H9 (cell line): ENCODE results near the gene KCNIP1. TPM values are rescaled to one million over a fixed set of nuclear protein-coding genes. Genes with fewer than 3 reads are reported as not detected.
"Not testable (repeated sequence)": the region's sequence is repeated elsewhere in the genome, so short reads cannot be mapped to it uniquely, and the experiment has no call there.

ENCODE experiments used
- DNase-seq: peaks from one replicate; pipeline ENCODE4 v3.0.0-alpha.2; 2017
- H2AFZ ChIP-seq: one replicate; pipeline ENCODE4 v1.6.1; 2013; ENCODE audit warnings: mild to moderate bottlenecking, low read length, control low read depth, moderate library complexity
- H2AK5ac ChIP-seq: 2 replicates; pipeline ENCODE4 v1.6.1; 2013; ENCODE audit warnings: low read length, control low read depth, mixed read lengths; ENCODE audit not compliant: insufficient read length
- H2BK120ac ChIP-seq: one replicate; pipeline ENCODE4 v1.6.1; 2013; ENCODE audit warnings: low read depth, mild to moderate bottlenecking, low read length, control low read depth, inconsistent platforms; ENCODE audit not compliant: poor library complexity, severe bottlenecking
- H2BK12ac ChIP-seq: 2 replicates; pipeline ENCODE4 v1.6.1; 2013; ENCODE audit warnings: low read length, control low read depth, mixed read lengths, low read depth; ENCODE audit not compliant: insufficient read length
- H2BK15ac ChIP-seq: 2 replicates; pipeline ENCODE4 v1.6.1; 2013; ENCODE audit warnings: low read depth, low read length, control low read depth
- H2BK20ac ChIP-seq: one replicate; pipeline ENCODE4 v1.6.1; 2013; ENCODE audit warnings: low read depth, mild to moderate bottlenecking, low read length, control low read depth, inconsistent platforms; ENCODE audit not compliant: poor library complexity, severe bottlenecking
- H2BK5ac ChIP-seq: 2 replicates; pipeline ENCODE4 v1.6.1; 2013; ENCODE audit warnings: low read length, control low read depth, mixed read lengths; ENCODE audit not compliant: insufficient read length
- H3K14ac ChIP-seq: 2 replicates; pipeline ENCODE4 v1.6.1; 2013; ENCODE audit warnings: low read length, control low read depth; ENCODE audit not compliant: insufficient read depth
- H3K18ac ChIP-seq: 2 replicates; pipeline ENCODE4 v1.6.1; 2013; ENCODE audit warnings: low read depth, mild to moderate bottlenecking, mixed read lengths, low read length, control low read depth; ENCODE audit not compliant: insufficient read length
- H3K23ac ChIP-seq: 2 replicates; pipeline ENCODE4 v1.6.1; 2013; ENCODE audit warnings: low read length, control low read depth, mixed read lengths, low read depth; ENCODE audit not compliant: insufficient read length
- H3K23me2 ChIP-seq: 2 replicates; pipeline ENCODE4 v1.6.1; 2013; ENCODE audit warnings: low read depth, mild to moderate bottlenecking, mixed read lengths, low read length, control low read depth; ENCODE audit not compliant: insufficient read length, poor library complexity, severe bottlenecking
- H3K27ac ChIP-seq: 2 replicates; pipeline ENCODE4 v1.5.1; 2013; ENCODE audit warnings: low read length, control low read depth, mixed read lengths, low read depth; ENCODE audit not compliant: insufficient read length
- H3K27me3 ChIP-seq: 2 replicates; pipeline ENCODE4 v1.6.1; 2013; ENCODE audit warnings: low read length, control low read depth, inconsistent platforms; ENCODE audit not compliant: insufficient read depth
- H3K4ac ChIP-seq: 2 replicates; pipeline ENCODE4 v1.6.1; 2013; ENCODE audit warnings: low read depth, mild to moderate bottlenecking, control low read depth, inconsistent platforms, low read length, moderate library complexity
- H3K4me1 ChIP-seq: 2 replicates; pipeline ENCODE4 v1.6.1; 2013; ENCODE audit warnings: low read length, control low read depth, inconsistent platforms; ENCODE audit not compliant: insufficient read depth
- H3K4me2 ChIP-seq: 2 replicates; pipeline ENCODE4 v1.6.1; 2013; ENCODE audit warnings: low read length, control low read depth, mixed read lengths; ENCODE audit not compliant: insufficient read length, insufficient read depth
- H3K56ac ChIP-seq: 2 replicates; pipeline ENCODE4 v1.6.1; 2013; ENCODE audit warnings: low read depth, mild to moderate bottlenecking, mixed read lengths, low read length, control low read depth; ENCODE audit not compliant: insufficient read length
- H3K79me1 ChIP-seq: 2 replicates; pipeline ENCODE4 v1.6.1; 2013; ENCODE audit warnings: low read depth, mild to moderate bottlenecking, moderate library complexity, low read length, control low read depth, inconsistent platforms; ENCODE audit not compliant: insufficient read depth, poor library complexity, severe bottlenecking
- H3K79me2 ChIP-seq: 2 replicates; pipeline ENCODE4 v1.6.1; 2013; ENCODE audit warnings: low read length, control low read depth, inconsistent platforms; ENCODE audit not compliant: insufficient read depth
- H3K9ac ChIP-seq: 2 replicates; pipeline ENCODE4 v1.6.1; 2013; ENCODE audit warnings: low read length, control low read depth, mixed read lengths; ENCODE audit not compliant: insufficient read length; ENCODE audit errors: extremely low read depth
- H3K9me3 ChIP-seq: one replicate; pipeline ENCODE4 v1.6.1; 2013; ENCODE audit warnings: low read depth, low read length, inconsistent platforms; ENCODE audit not compliant: control insufficient read depth
- H3T11ph ChIP-seq: one replicate; pipeline ENCODE4 v1.6.1; 2013; ENCODE audit warnings: mild to moderate bottlenecking, low read length, control low read depth, inconsistent platforms
- H4K20me1 ChIP-seq: one replicate; pipeline ENCODE4 v1.6.1; 2013; ENCODE audit not compliant: control insufficient read depth, insufficient read length, insufficient read depth
- H4K5ac ChIP-seq: 2 replicates; pipeline ENCODE4 v1.6.1; 2013; ENCODE audit warnings: low read depth, mild to moderate bottlenecking, mixed read lengths, low read length, control low read depth; ENCODE audit not compliant: insufficient read length
- H4K8ac ChIP-seq: replicated peaks from 2 replicates; pipeline ENCODE4 v1.6.1; 2013; ENCODE audit warnings: low read length, control low read depth, mixed read lengths, low read depth; ENCODE audit not compliant: insufficient read length
- H4K91ac ChIP-seq: 2 replicates; pipeline ENCODE4 v1.6.1; 2013; ENCODE audit warnings: low read depth, mild to moderate bottlenecking, moderate library complexity, mixed read lengths, low read length, control low read depth; ENCODE audit not compliant: insufficient read length
- H3K27ac Mint-ChIP-seq, 3 experiments: 2 replicates in 2 of 3; 3 replicates in 1 of 3; pipeline ENCODE4 v1.8.0; 2020 to 2021; ENCODE audit warnings: mixed read lengths in 3 of 3, mild to moderate bottlenecking in 1 of 3, moderate library complexity in 1 of 3
- H3K27me3 Mint-ChIP-seq: 2 replicates; pipeline ENCODE4 v1.8.0; 2021; ENCODE audit warnings: low read depth, mild to moderate bottlenecking, moderate library complexity, mixed read lengths
- H3K36me3 Mint-ChIP-seq, 3 experiments: 2 replicates in 2 of 3; 3 replicates in 1 of 3; pipeline ENCODE4 v1.8.0; 2020 to 2021; ENCODE audit warnings: low read depth in 3 of 3, mixed read lengths in 3 of 3; ENCODE audit not compliant: insufficient read depth in 1 of 3
- H3K4me1 Mint-ChIP-seq, 2 experiments: 2 replicates each; pipeline ENCODE4 v1.8.0; 2020; ENCODE audit warnings: mixed read lengths in 2 of 2
- H3K4me3 Mint-ChIP-seq, 2 experiments: 2 replicates in 1 of 2; 3 replicates in 1 of 2; pipeline ENCODE4 v1.8.0; 2020 to 2021; ENCODE audit warnings: mild to moderate bottlenecking in 2 of 2, mixed read lengths in 2 of 2, moderate library complexity in 1 of 2
- H3K9me3 Mint-ChIP-seq, 2 experiments: 2 replicates in 1 of 2; 3 replicates in 1 of 2; pipeline ENCODE4 v1.8.0; 2020; ENCODE audit warnings: mild to moderate bottlenecking in 2 of 2, mixed read lengths in 2 of 2, moderate library complexity in 1 of 2
- CTCF ChIP-seq: fragments of 200-600 bp; sonication (generic); conservative IDR thresholded peaks from 3 replicates; pipeline ENCODE4 v1.8.0; 2021; ENCODE audit warnings: antibody characterized with exemption, mild to moderate bottlenecking
- WGBS: extraction: QIAGEN DNeasy Blood & Tissue Kit; methylation state at CpG from one replicate; pipeline ENCODE4 v1.1.7; 2013; ENCODE audit warnings: missing lambda C conversion rate, low lambda C conversion rate, mixed read lengths; ENCODE audit not compliant: insufficient read length; ENCODE audit errors: extremely low coverage; 5-methylcytosine and 5-hydroxymethylcytosine counted together
- total RNA-seq: library from RNA; stranded (reverse); gene quantifications from 2 replicates; pipeline ENCODE4 v1.2.1, GENCODE V29; 2021

The KCNIP1 gene
- total RNA-seq, 1 experiment from 2014 or later: 0.63 TPM

- no peak overlapping the region for H3K27ac ChIP-seq
- H3K23me2 ChIP-seq: no peaks in the 10 kb centered on the region
- no peak for TF ChIP-seq CTCF
- H3K9me3 ChIP-seq: no peaks in the 10 kb centered on the region
- no peak overlapping the region for H3T11ph ChIP-seq
- no peak overlapping the region for H3K14ac ChIP-seq
- H3K27me3 ChIP-seq: no peaks in the 10 kb centered on the region
- H3K4me2 ChIP-seq: no peak overlapping the region
- H3K18ac ChIP-seq: no peak overlapping the region
- no peak overlapping the region for H3K56ac ChIP-seq
- Mint-ChIP-seq H3K36me3 (no peaks in the 10 kb centered on the region; a peak in 2 of 7 replicates), H3K4me1 (peaks cover 19 to 37% of the 10 kb centered on the region in 2 experiments), H3K27me3 (peaks cover 3% of the 10 kb centered on the region), H3K4me3 (no peak overlapping the region), H3K9me3 (peaks cover 0 to 4% of the 10 kb centered on the region in 2 experiments; a peak in 2 of 5 replicates), H3K27ac (no peak overlapping the region)
- H2AK5ac ChIP-seq: no peak overlapping the region
- H4K91ac ChIP-seq: no peak overlapping the region
- no peak overlapping the region for H4K8ac ChIP-seq
- H2BK120ac ChIP-seq: no peak overlapping the region
- H2BK15ac ChIP-seq: no peak overlapping the region
- no peak overlapping the region for H4K5ac ChIP-seq
- no peak overlapping the region for H2BK12ac ChIP-seq
- no peaks in the 10 kb centered on the region for H4K20me1 ChIP-seq
- no peak for DNase-seq
- H3K79me1 ChIP-seq: no peaks in the 10 kb centered on the region
- H3K79me2 ChIP-seq: no peaks in the 10 kb centered on the region
- no peak overlapping the region for H3K4ac ChIP-seq
- H2BK5ac ChIP-seq: no peak overlapping the region
- H3K9ac ChIP-seq: no peak overlapping the region
- H2AFZ ChIP-seq: no peak overlapping the region
- peaks cover 2% of the 10 kb centered on the region; the same call in 1 of the 2 replicates for H3K4me1 ChIP-seq
- H2BK20ac ChIP-seq: no peak overlapping the region
- no peak overlapping the region for H3K23ac ChIP-seq
These were observed 249.5 kb downstream of the KCNIP1 start for GRCh38 chr5:170753311-170753710.

- not testable (repeated sequence) for H3K27me3 ChIP-seq, H4K5ac ChIP-seq, H3K14ac ChIP-seq, H3K56ac ChIP-seq, H3K9me3 ChIP-seq, H3K4me2 ChIP-seq, H4K91ac ChIP-seq, H2BK12ac ChIP-seq, H3K4me3 Mint-ChIP-seq, H2AFZ ChIP-seq, H2BK15ac ChIP-seq, H3K4me1 ChIP-seq, H3K18ac ChIP-seq, H2BK20ac ChIP-seq, H3K23me2 ChIP-seq, H2AK5ac ChIP-seq, H3K4ac ChIP-seq, H3K27me3 Mint-ChIP-seq, H3K27ac ChIP-seq, H4K20me1 ChIP-seq, H3K27ac Mint-ChIP-seq, H3T11ph ChIP-seq, DNase-seq, H3K9ac ChIP-seq, H3K23ac ChIP-seq, H4K8ac ChIP-seq, H2BK5ac ChIP-seq, H2BK120ac ChIP-seq, H3K79me1 ChIP-seq, H3K9me3 Mint-ChIP-seq, H3K79me2 ChIP-seq, H3K36me3 Mint-ChIP-seq
- peaks cover 13 to 35% of the 10 kb centered on the region in 2 experiments for H3K4me1 Mint-ChIP-seq
- no CpG with 5 or more reads among the region's 2 CpGs for WGBS
These were observed 250.7 kb downstream of the KCNIP1 start for GRCh38 chr5:170754508-170754907.
